HCT116 (cell line): ENCODE data around the gene PRRC2A. TPM values are rescaled to one million over a fixed set of nuclear protein-coding genes. Genes with fewer than 3 reads are reported as not detected.

Source experiments
- ATAC-seq: fragments of 200-7000 bp; cut with Tn5 transposase; 2 replicates; pipeline ENCODE4 v1.9.1; 2020; ENCODE audit warnings: mild to moderate bottlenecking, moderate library complexity
- BruUV-seq: library from RNA; stranded (reverse); fragments of 400-500 nt; replicated peaks from 2 replicates; lab custom pipeline; 2021; lab: Mats Ljungman, UMichigan
- CTCF ChIA-PET: fragments of 300-600 bp; sonication (Branson Sonifier 250); formaldehyde crosslinking; loops from one replicate; lab custom pipeline; 2021; ENCODE audit warnings: antibody characterized with exemption; lab: Charles Lee
- POLR2A ChIA-PET: fragments of 300-600, 350-600 bp; sonication (Branson Sonifier 250); formaldehyde crosslinking; loops from one replicate; lab custom pipeline; 2021; ENCODE audit warnings: antibody characterized with exemption; lab: Charles Lee
- RAD21 ChIA-PET, 2 experiments: fragments of 300-600 bp; sonication (Branson Sonifier 250); formaldehyde crosslinking; loops; one replicate each; lab custom pipeline; 2023; ENCODE audit warnings: low total read pairs in 2 of 2; ENCODE audit not compliant: uncharacterized antibody in 2 of 2, unreplicated experiment in 2 of 2, low non-redundant PET in 1 of 2; lab: Charles Lee
- DNase-seq: peaks from one replicate; pipeline ENCODE4 v3.0.0-alpha.2; 2010; ENCODE audit warnings: low read depth, low spot score
- H2AFZ ChIP-seq: fragments of 200-600 bp; shearing (Covaris generic), sonication (generic); 2 replicates; pipeline ENCODE4 v1.6.1; 2017; ENCODE audit warnings: low read depth, mixed run types, mixed read lengths, antibody characterized with exemption, low read length; ENCODE audit not compliant: poor library complexity, severe bottlenecking
- H3K27ac ChIP-seq: 2 replicates; pipeline ENCODE4 v1.5.1; 2012; ENCODE audit warnings: low read depth, low read length
- H3K27me3 ChIP-seq: fragments of 200-600 bp; sonication (generic); 2 replicates; pipeline ENCODE4 v1.6.1; 2016; ENCODE audit warnings: mixed run types, low read length, mixed read lengths; ENCODE audit not compliant: insufficient read depth
- H3K36me3 ChIP-seq, 2 experiments: fragments of 200-500 bp in 1 of 2; fragments of 200-600 bp in 1 of 2; sonication (Bioruptor generic) in 1 of 2; sonication (generic) in 1 of 2; 2 replicates each; pipeline versions ENCODE4 v1.5.1 to v1.6.1; 2014 to 2016; ENCODE audit warnings: low read length in 2 of 2, inconsistent platforms in 1 of 2, mixed read lengths in 1 of 2, mixed run types in 1 of 2; ENCODE audit not compliant: insufficient read depth in 2 of 2, control insufficient read depth in 1 of 2
- H3K4me1 ChIP-seq, 2 experiments: fragments of 200-600 bp in 1 of 2; sonication (generic) in 1 of 2; 2 replicates each; pipeline versions ENCODE4 v1.5.1 to v1.6.1; 2012 to 2017; ENCODE audit warnings: low read length in 2 of 2, inconsistent platforms in 1 of 2, mild to moderate bottlenecking in 1 of 2, mixed read lengths in 1 of 2, mixed run types in 1 of 2, moderate library complexity in 1 of 2; ENCODE audit not compliant: insufficient read depth in 2 of 2, control insufficient read depth in 1 of 2
- H3K4me2 ChIP-seq: fragments of 200-600 bp; sonication (generic); 2 replicates; pipeline ENCODE4 v1.6.1; 2017; ENCODE audit warnings: mixed run types, low read length, mixed read lengths
- H3K4me3 ChIP-seq, 2 experiments: fragments of 200-600 bp in 1 of 2; sonication (generic) in 1 of 2; replicated peaks in 1 of 2; 2 replicates each; pipeline ENCODE4 v1.5.1; 2011 to 2016; ENCODE audit warnings: low read length in 2 of 2, control low read depth in 1 of 2, low read depth in 1 of 2, mild to moderate bottlenecking in 1 of 2, mixed read lengths in 1 of 2, mixed run types in 1 of 2
- H3K79me2 ChIP-seq: fragments of 200-600 bp; sonication (generic); 2 replicates; pipeline ENCODE4 v1.6.1; 2017; ENCODE audit warnings: mild to moderate bottlenecking, mixed run types, low read length, moderate library complexity, mixed read lengths; ENCODE audit not compliant: insufficient read depth
- H3K9ac ChIP-seq: fragments of 200-600 bp; sonication (generic); 2 replicates; pipeline ENCODE4 v1.6.1; 2016; ENCODE audit warnings: low read length, mixed read lengths
- H3K9me2 ChIP-seq: fragments of 200-600 bp; sonication (generic), shearing (Covaris generic); 2 replicates; pipeline ENCODE4 v1.6.1; 2017; ENCODE audit warnings: mixed run types, mild to moderate bottlenecking, moderate library complexity; ENCODE audit not compliant: insufficient read depth
- H3K9me3 ChIP-seq, 2 experiments: fragments of 200-500 bp in 1 of 2; fragments of 200-600 bp in 1 of 2; sonication (Bioruptor generic) in 1 of 2; sonication (generic) in 1 of 2; 2 replicates each; pipeline ENCODE4 v1.6.1; 2014 to 2017; ENCODE audit warnings: low read length in 2 of 2, mixed read lengths in 2 of 2, inconsistent platforms in 1 of 2, low read depth in 1 of 2, mild to moderate bottlenecking in 1 of 2, mixed run types in 1 of 2, moderate library complexity in 1 of 2; ENCODE audit not compliant: control insufficient read depth in 1 of 2, insufficient read depth in 1 of 2
- H4K20me1 ChIP-seq: fragments of 200-600 bp; sonication (generic), shearing (Covaris generic); 2 replicates; pipeline ENCODE4 v1.6.1; 2017; ENCODE audit warnings: mixed run types, mild to moderate bottlenecking, moderate library complexity; ENCODE audit not compliant: insufficient read depth
- CBX3 ChIP-seq: IDR thresholded peaks from 2 replicates; pipeline ENCODE4 v1.6.1; 2012; ENCODE audit warnings: low read depth
- EZH2phosphoT487 ChIP-seq: fragments of 200-600 bp; IDR thresholded peaks from 2 replicates; pipeline ENCODE4 v1.6.1; 2018; ENCODE audit warnings: antibody characterized with exemption, borderline replicate concordance
- JUND ChIP-seq: IDR thresholded peaks from 2 replicates; pipeline ENCODE4 v1.6.1; 2012
- MAX ChIP-seq: IDR thresholded peaks from 2 replicates; pipeline ENCODE4 v1.6.1; 2012
- POLR2AphosphoS5 ChIP-seq: IDR thresholded peaks from 2 replicates; pipeline ENCODE4 v1.6.1; 2011; ENCODE audit warnings: mild to moderate bottlenecking, low read depth, low read length, moderate library complexity
- RAD21 ChIP-seq: IDR thresholded peaks from 2 replicates; pipeline ENCODE4 v1.6.1; 2012; ENCODE audit warnings: low read depth, mild to moderate bottlenecking
- SRF ChIP-seq: IDR thresholded peaks from 2 replicates; pipeline ENCODE4 v1.6.1; 2012; ENCODE audit warnings: low read depth
- YY1 ChIP-seq: IDR thresholded peaks from 2 replicates; pipeline ENCODE4 v1.6.1; 2011; ENCODE audit warnings: low read length, low read depth, moderate library complexity, mild to moderate bottlenecking; ENCODE audit not compliant: insufficient replicate concordance; ENCODE audit errors: extremely low read depth
- ZFX ChIP-seq: fragments of 450-650 bp; IDR thresholded peaks from 2 replicates; pipeline ENCODE4 v1.6.1; 2017
- intact Hi-C: fragments of 100-400 bp; cut with micrococcal nuclease; formaldehyde crosslinking; loops from 2 replicates; pipeline ENCODE4 v1.10.0; 2022
- total RNA-seq: library from RNA; stranded (reverse); gene quantifications from one replicate; pipeline ENCODE4 v1.2.1, GENCODE V29; 2021; ENCODE audit not compliant: unreplicated experiment
- TF ChIP-seq, protein P1 (sequence below): IDR thresholded peaks from 2 replicates; pipeline ENCODE4 v1.6.1; 2012
- TF ChIP-seq, protein P2 (sequence below), 3 experiments: fragments of 200-600 bp in 1 of 3; sonication (generic) in 1 of 3; IDR thresholded peaks in 2 of 3; conservative IDR thresholded peaks in 1 of 3; 2 replicates each; pipeline ENCODE4 v1.5.1; 2012 to 2017; ENCODE audit warnings: low read depth in 2 of 3, low read length in 2 of 3, antibody characterized with exemption in 1 of 3, borderline replicate concordance in 1 of 3, control low read depth in 1 of 3, mild to moderate bottlenecking in 1 of 3, mixed read lengths in 1 of 3, mixed run types in 1 of 3, moderate library complexity in 1 of 3; ENCODE audit not compliant: insufficient read depth in 1 of 3

PRRC2A gene
- total RNA-seq, 1 experiment from 2014 or later, result 250 TPM

- TF ChIP-seq, protein P1, sequence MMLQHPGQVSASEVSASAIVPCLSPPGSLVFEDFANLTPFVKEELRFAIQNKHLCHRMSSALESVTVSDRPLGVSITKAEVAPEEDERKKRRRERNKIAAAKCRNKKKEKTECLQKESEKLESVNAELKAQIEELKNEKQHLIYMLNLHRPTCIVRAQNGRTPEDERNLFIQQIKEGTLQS, result no peak
These were observed 40.1 kb upstream of the PRRC2A start (continued) for GRCh38 chr6:31580438-31580740.

DNA sequence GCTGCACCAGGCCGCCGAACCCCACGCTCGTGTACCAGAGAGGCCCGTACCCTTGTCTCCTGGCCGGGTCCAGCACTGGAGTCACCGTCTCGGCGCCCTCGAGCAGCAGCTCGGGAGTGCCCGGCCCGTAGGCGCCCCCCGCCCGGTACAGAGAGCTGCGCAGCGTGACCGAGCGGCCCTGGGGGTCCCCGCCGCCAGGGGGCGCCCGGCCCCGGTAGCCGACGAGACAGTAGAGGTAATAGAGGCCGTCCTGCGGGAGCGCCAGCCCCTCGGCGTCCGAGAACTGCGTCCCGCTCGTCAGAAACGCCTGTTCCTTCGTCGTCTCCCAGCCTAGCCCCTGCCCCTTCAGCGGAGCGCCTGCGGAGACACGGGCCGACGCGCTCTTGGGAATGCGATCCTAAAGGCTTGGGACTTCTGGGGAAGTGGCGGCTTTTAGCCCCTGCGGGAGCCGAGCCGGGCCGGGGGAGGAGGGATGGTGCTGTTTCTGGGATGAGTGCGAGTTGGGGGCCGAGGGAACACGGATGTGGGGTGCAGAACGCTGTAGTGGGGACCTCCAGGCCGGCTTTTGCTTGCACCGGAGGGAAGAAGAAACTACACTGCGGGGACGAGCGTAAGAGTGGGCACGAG, 39.6 kb upstream of the PRRC2A start:
- Histone ChIP-seq H3K9me3 (no peaks in the 10 kb centered on the region), H3K27me3 (no peaks in the 10 kb centered on the region), H3K79me2 (no peaks in the 10 kb centered on the region), H3K27ac (peak overlapping the region; percentile 8; the same call in 1 of the 2 replicates), H3K36me3 (no peaks in the 10 kb centered on the region), H3K4me3 (peak overlapping the region; percentile 65 to 75), H3K4me2 (peak overlapping the region; percentile 97), H2AFZ (peak overlapping the region; percentile 79), H3K9me2 (no peaks in the 10 kb centered on the region), H4K20me1 (no peaks in the 10 kb centered on the region), H3K4me1 (peaks cover 4 to 15% of the 10 kb centered on the region in 2 experiments; a peak in 2 of 4 replicates), H3K9ac (peak overlapping the region; percentile 73)
- no TSS peak for BruUV-seq
- TF ChIP-seq JUND, result no peak
- no peak for TF ChIP-seq SRF
- TF ChIP-seq, protein P1, result no peak
- TF ChIP-seq, protein P2, sequence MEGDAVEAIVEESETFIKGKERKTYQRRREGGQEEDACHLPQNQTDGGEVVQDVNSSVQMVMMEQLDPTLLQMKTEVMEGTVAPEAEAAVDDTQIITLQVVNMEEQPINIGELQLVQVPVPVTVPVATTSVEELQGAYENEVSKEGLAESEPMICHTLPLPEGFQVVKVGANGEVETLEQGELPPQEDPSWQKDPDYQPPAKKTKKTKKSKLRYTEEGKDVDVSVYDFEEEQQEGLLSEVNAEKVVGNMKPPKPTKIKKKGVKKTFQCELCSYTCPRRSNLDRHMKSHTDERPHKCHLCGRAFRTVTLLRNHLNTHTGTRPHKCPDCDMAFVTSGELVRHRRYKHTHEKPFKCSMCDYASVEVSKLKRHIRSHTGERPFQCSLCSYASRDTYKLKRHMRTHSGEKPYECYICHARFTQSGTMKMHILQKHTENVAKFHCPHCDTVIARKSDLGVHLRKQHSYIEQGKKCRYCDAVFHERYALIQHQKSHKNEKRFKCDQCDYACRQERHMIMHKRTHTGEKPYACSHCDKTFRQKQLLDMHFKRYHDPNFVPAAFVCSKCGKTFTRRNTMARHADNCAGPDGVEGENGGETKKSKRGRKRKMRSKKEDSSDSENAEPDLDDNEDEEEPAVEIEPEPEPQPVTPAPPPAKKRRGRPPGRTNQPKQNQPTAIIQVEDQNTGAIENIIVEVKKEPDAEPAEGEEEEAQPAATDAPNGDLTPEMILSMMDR (IDR thresholded peaks at IDR 0.05 in 2 of 3, conservative IDR thresholded peaks at IDR 0.05 in 1 of 3; ENCODE audit: borderline replicate concordance in 1 of 3, insufficient read depth in 1 of 3, low read depth in 2 of 3, low read length in 2 of 3), result peak; percentile 87 to 96 (median 88)
- TF ChIP-seq EZH2phosphoT487, result no peak
- TF ChIP-seq YY1, result peak; percentile 37
- peak; percentile 57 for TF ChIP-seq RAD21
- peak; percentile 80 for TF ChIP-seq POLR2AphosphoS5
- peak; percentile 38; the same call in 1 of the 2 replicates for TF ChIP-seq ZFX
- TF ChIP-seq MAX, result no peak
- TF ChIP-seq CBX3, result no peak
- DNase-seq (peak; percentile 33), ATAC-seq (peak; percentile 97)
- ChIA-PET POLR2A (interaction anchor here (1.0 to 1.9 kb wide), 3 partner anchors 12 to 34 kb away, joined by 3 to 6 read pairs (median 3); partner anchors contain the start of genes ATP6V1G2 and NFKBIL1), RAD21 (interaction anchor here in 1 of 2 experiments (0.9 kb wide), 1 partner anchor 18 kb away, joined by 3 read pairs; no protein-coding TSS in a partner anchor), CTCF (interaction anchor here (0.6 to 7.8 kb wide), 10 partner anchors 10 to 1086 kb away, joined by 3 to 70 read pairs (median 4); partner anchors contain the start of genes NCR3 and PRRC2A)
- intact Hi-C loops, result no loop called here
